Kidney (tissue), 14 donors: ENCODE results near the gene PLEKHM1. TPM values are rescaled to one million over a fixed set of nuclear protein-coding genes. Genes with fewer than 3 reads are reported as not detected.

Experiments
- DNase-seq, 5 donors: peaks; one replicate each; pipeline ENCODE4 v3.0.0-alpha.2; 2013 to 2020
- FAIRE-seq: peaks from 2 replicates; lab custom pipeline; 2012; peaks lifted over from hg19 to GRCh38; lab: Jason Lieb, UNC
- H3K27ac ChIP-seq, 2 donors: one replicate each; pipeline ENCODE4 v1.7.0; 2013; ENCODE audit warnings: low read depth in 2 of 2, low read length in 2 of 2, inconsistent platforms in 1 of 2
- H3K27me3 ChIP-seq: one replicate; pipeline ENCODE4 v1.7.1; 2013; ENCODE audit warnings: low read length, inconsistent platforms; ENCODE audit not compliant: control insufficient read depth, insufficient read depth
- H3K36me3 ChIP-seq, 3 donors: one replicate each; pipeline versions ENCODE4 v1.7.0 to v1.7.1; 2013; ENCODE audit warnings: low read length in 3 of 3, control low read depth in 1 of 3, inconsistent platforms in 1 of 3; ENCODE audit not compliant: insufficient read depth in 3 of 3, control insufficient read depth in 2 of 3
- H3K4me1 ChIP-seq, 3 donors: one replicate each; pipeline versions ENCODE4 v1.7.0 to v1.7.1; 2013; ENCODE audit warnings: low read length in 3 of 3, inconsistent platforms in 1 of 3, low read depth in 1 of 3; ENCODE audit not compliant: control insufficient read depth in 2 of 3, insufficient read depth in 2 of 3
- H3K4me3 ChIP-seq, 3 donors: one replicate each; pipeline versions ENCODE4 v1.7.0 to v1.8.1; 2013; ENCODE audit warnings: low read length in 3 of 3, control low read depth in 1 of 3, inconsistent platforms in 1 of 3
- H3K9ac ChIP-seq, 3 donors: one replicate each; pipeline versions ENCODE4 v1.7.0 to v1.7.1; 2013; ENCODE audit warnings: low read length in 3 of 3, control low read depth in 1 of 3, inconsistent platforms in 1 of 3
- H3K9me3 ChIP-seq, 3 donors: one replicate each; pipeline versions ENCODE4 v1.7.0 to v1.7.1; 2013; ENCODE audit warnings: low read length in 3 of 3, control low read depth in 1 of 3, inconsistent platforms in 1 of 3; ENCODE audit not compliant: control insufficient read depth in 2 of 3, insufficient read depth in 1 of 3
- CTCF ChIP-seq: IDR thresholded peaks from 3 replicates; pipeline ENCODE4 v1.5.1; 2012; ENCODE audit warnings: mild to moderate bottlenecking, moderate library complexity, borderline replicate concordance; ENCODE audit not compliant: insufficient read depth; ENCODE audit errors: extremely low read depth
- intact Hi-C: fragments of 100-400 bp; cut with DNase I; formaldehyde crosslinking; loops from one replicate; pipeline ENCODE4 v1.11.1; 2022
- polyA plus RNA-seq: library from polyadenylated mRNA; stranded (reverse); fragments of 350-450 nt; fragmentation: Illumina TruSeq; extraction: RNeasy Lipid Tissue Mini Kit (QIAGEN cat#74804); gene quantifications from one replicate; pipeline ENCODE4 v1.2.3, GENCODE V29; 2014; ENCODE audit warnings: low read depth, low replicate concordance; ENCODE audit not compliant: insufficient read depth
- total RNA-seq: library from RNA; stranded (reverse); fragmentation: NEBNext Ultra II Directional; extraction: Animal tissue kit (Norgen Biotek cat#: 25700); gene quantifications from one replicate; pipeline ENCODE4 v1.2.1, GENCODE V29; 2021
- donor health status: control.
- donor health status: control.
- donor health status: control.
- donor health status: control.
- donor health status: control.
- donor health status: DM: yes; HTN: yes; CAD: no.
- donor health status: Normal renal cell carcinoma (clear cell type).

Gene PLEKHM1
- total and polyA plus RNA-seq, 2 donors from 2014 or later: 13.3 to 46.6 TPM

- H3K4me3 ChIP-seq: peak overlapping the region in 2 of 3 donors; percentile 48 to 54
- DNase-seq (no peak), FAIRE-seq (no peak)
- intact Hi-C loops: no loop called here
- H3K4me1 ChIP-seq: peaks cover 0 to 21% (median 9%) of the 10 kb centered on the region in 3 donors
- peaks cover 0 to 15% (median 5%) of the 10 kb centered on the region in 3 donors for H3K36me3 ChIP-seq
- no peaks in the 10 kb centered on the region for H3K27me3 ChIP-seq
- no peak for TF ChIP-seq CTCF
- peak overlapping the region in 1 of 2 donors; percentile 32 for H3K27ac ChIP-seq
- peak overlapping the region in 1 of 3 donors; percentile 55 for H3K9ac ChIP-seq
- no peaks in the 10 kb centered on the region for H3K9me3 ChIP-seq
These were observed 84.4 kb downstream of the PLEKHM1 start for GRCh38 chr17:45406107-45406506.

- Histone ChIP-seq H3K36me3 (peaks cover 0 to 15% (median 5%) of the 10 kb centered on the region in 3 donors), H3K4me1 (peaks cover 0 to 16% (median 9%) of the 10 kb centered on the region in 3 donors), H3K4me3 (peak overlapping the region in 2 of 3 donors; percentile 48 to 54), H3K27ac (peak overlapping the region in 1 of 2 donors; percentile 32), H3K9me3 (no peaks in the 10 kb centered on the region), H3K27me3 (no peaks in the 10 kb centered on the region), H3K9ac (peak overlapping the region in 1 of 3 donors; percentile 55)
- intact Hi-C loops: no loop called here
- FAIRE-seq (no peak), DNase-seq (peak; percentile 69 to 92 (median 79))
- TF ChIP-seq CTCF: no peak
These were observed 85.1 kb downstream of the PLEKHM1 start for GRCh38 chr17:45405250-45406086.

GRCh38 chr17:45404870-45405249 lies 85.7 kb downstream of the PLEKHM1 start:
- H3K9me3 ChIP-seq: no peaks in the 10 kb centered on the region
- TF ChIP-seq CTCF: no peak
- intact Hi-C loops: no loop called here
- peaks cover 0 to 19% (median 5%) of the 10 kb centered on the region in 3 donors for H3K36me3 ChIP-seq
- no peak overlapping the region for H3K9ac ChIP-seq
- H3K4me3 ChIP-seq: no peak overlapping the region
- H3K27ac ChIP-seq: no peak overlapping the region
- H3K4me1 ChIP-seq: peaks cover 0 to 14% (median 9%) of the 10 kb centered on the region in 3 donors
- DNase-seq (peak in 2 of 5 donors; percentile 74 to 78), FAIRE-seq (no peak)
- no peaks in the 10 kb centered on the region for H3K27me3 ChIP-seq
